Stimulated activated naive B cell treated with anti-CD40 and anti-IgM and Interleukin-4, amounts not matched to agents 10 μg/mL and 1 μg/mL and 100 μg/mL, for 72 hours (primary cell): ENCODE measurements around the gene CDH5.

Experiments
- ATAC-seq, 2 donors: fragments of 150-1000 bp; cut with Tn5 transposase; replicated peaks; 2 replicates each; pipeline ENCODE4 v1.10.0; 2021; ENCODE audit warnings: moderate library complexity in 1 of 2
- DNase-seq: peaks from one replicate; pipeline ENCODE4 v3.0.0; 2021
- H3K27ac Mint-ChIP-seq: one replicate; pipeline ENCODE4 v1.8.0; 2022; ENCODE audit warnings: mild to moderate bottlenecking, mixed read lengths
- H3K27me3 Mint-ChIP-seq, 2 donors: one replicate each; pipeline ENCODE4 v1.8.0; 2022; ENCODE audit warnings: mixed read lengths in 2 of 2
- H3K36me3 Mint-ChIP-seq, 2 donors: one replicate each; pipeline ENCODE4 v1.8.0; 2022; ENCODE audit warnings: mixed read lengths in 2 of 2, mild to moderate bottlenecking in 1 of 2
- H3K4me1 Mint-ChIP-seq, 2 donors: one replicate each; pipeline ENCODE4 v1.8.0; 2022; ENCODE audit warnings: mixed read lengths in 2 of 2, mild to moderate bottlenecking in 1 of 2
- H3K4me3 Mint-ChIP-seq, 2 donors: one replicate each; pipeline ENCODE4 v1.8.0; 2022; ENCODE audit warnings: mild to moderate bottlenecking in 2 of 2, mixed read lengths in 2 of 2, moderate library complexity in 1 of 2
- H3K9me3 Mint-ChIP-seq, 2 donors: one replicate each; pipeline ENCODE4 v1.8.0; 2022; ENCODE audit warnings: mixed read lengths in 2 of 2, mild to moderate bottlenecking in 1 of 2

Gene CDH5

DNA sequence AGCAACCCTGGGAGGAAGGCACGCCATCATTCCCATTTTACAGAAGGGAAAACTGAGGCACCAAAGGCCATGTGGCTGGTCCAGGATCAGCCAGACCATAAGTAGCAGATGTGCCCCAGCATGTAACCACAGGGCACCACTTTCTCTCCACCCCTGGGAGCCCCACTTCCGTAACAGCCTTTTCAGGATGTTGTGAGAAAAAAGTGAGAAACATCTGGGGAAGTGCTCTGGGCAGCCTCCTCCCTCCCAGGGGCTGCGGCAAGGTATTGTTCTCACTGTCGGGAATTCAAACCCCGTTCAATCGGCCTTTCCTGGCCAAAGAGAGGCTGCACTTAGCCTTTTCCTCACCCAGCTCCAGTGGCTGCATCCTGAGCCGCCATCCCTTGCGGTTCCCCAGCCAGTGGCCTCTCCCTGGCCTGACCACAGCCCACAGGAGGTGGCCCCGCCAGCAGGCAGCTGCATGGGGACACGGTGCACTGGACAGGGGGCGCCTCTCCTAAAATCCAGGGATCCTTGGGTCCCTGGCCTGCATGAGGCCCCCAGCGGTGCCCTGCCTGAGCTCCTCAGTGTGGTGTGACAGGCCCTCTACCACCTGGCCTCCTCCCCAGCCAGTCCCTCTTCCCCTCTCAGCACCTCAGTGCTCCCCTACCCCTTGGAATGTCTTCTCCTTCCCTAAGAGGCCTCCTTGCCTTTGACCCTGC lies 5.7 kb upstream of the CDH5 start:
- ATAC-seq (no peak), DNase-seq (no peak)
- Mint-ChIP-seq H3K36me3 (no peaks in the 10 kb centered on the region), H3K27ac (no peak overlapping the region), H3K4me3 (no peak overlapping the region), H3K27me3 (peaks cover 56 to 73% of the 10 kb centered on the region in 2 donors), H3K4me1 (peaks cover 0 to 5% of the 10 kb centered on the region in 2 donors), H3K9me3 (no peaks in the 10 kb centered on the region)

DNA sequence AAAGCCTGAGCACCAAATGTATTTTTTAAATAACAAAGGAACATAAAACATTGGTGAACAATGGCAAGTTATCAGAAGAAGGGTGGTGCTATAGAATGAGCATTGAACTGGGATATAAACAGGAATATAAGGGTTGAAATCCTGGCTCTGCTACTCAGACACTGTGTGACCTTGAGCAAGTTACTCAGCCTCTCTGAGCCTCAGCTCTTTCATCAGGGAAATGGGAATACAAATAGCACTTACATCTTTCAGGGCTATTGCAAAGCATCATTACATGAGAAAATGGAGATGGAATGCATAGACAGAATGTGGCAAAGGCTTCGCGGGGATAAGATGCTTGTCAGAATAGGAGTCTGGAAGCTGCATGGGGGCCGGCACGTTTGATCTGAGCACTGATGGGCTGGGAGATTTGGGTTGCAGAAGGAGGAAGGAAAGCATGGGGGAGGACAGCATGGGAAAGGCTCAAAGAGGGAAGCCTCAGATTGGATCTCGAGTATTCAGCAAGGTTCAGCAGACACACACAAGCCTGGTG lies 4.8 kb upstream of the CDH5 start:
- H3K9me3 Mint-ChIP-seq: no peaks in the 10 kb centered on the region
- peaks cover 59 to 73% of the 10 kb centered on the region in 2 donors for H3K27me3 Mint-ChIP-seq
- H3K4me1 Mint-ChIP-seq: peaks cover 0 to 5% of the 10 kb centered on the region in 2 donors
- H3K36me3 Mint-ChIP-seq: no peaks in the 10 kb centered on the region
- no peak overlapping the region for H3K27ac Mint-ChIP-seq
- ATAC-seq (no peak), DNase-seq (no peak)
- no peak overlapping the region for H3K4me3 Mint-ChIP-seq

DNA sequence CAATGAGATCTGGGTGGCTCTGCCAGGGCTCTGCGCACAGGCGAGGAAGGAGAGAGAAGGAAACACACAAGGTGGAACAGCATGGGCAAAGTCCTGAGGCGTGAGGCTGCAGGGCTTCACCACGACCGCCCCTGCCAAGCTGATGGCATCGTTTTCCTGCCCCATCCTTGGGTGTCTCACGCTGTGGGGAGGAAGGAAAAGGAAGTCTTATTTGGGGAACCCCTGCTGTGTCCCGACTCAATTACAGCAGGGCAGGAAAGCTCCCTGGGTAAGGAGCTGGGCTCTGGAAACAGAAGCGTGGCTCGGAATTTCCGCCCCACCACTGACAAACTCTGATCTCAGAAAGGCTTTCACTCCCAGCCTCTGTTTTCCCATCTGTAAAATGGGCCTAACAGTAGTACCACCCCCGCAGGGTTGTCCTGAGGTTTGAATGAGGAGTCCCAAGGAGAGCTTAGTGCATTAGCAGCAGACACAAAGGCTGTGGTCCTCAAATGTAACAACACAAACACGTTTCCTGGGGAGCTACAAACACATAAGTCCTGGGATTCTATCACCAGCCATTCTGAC lies 3.2 kb upstream of the CDH5 start:
- ATAC-seq (no peak), DNase-seq (no peak)
- Mint-ChIP-seq H3K27ac (no peak overlapping the region), H3K9me3 (no peaks in the 10 kb centered on the region), H3K36me3 (no peaks in the 10 kb centered on the region), H3K4me1 (peaks cover 0 to 2% of the 10 kb centered on the region in 2 donors), H3K4me3 (no peak overlapping the region), H3K27me3 (peaks cover 51 to 64% of the 10 kb centered on the region in 2 donors)

DNA sequence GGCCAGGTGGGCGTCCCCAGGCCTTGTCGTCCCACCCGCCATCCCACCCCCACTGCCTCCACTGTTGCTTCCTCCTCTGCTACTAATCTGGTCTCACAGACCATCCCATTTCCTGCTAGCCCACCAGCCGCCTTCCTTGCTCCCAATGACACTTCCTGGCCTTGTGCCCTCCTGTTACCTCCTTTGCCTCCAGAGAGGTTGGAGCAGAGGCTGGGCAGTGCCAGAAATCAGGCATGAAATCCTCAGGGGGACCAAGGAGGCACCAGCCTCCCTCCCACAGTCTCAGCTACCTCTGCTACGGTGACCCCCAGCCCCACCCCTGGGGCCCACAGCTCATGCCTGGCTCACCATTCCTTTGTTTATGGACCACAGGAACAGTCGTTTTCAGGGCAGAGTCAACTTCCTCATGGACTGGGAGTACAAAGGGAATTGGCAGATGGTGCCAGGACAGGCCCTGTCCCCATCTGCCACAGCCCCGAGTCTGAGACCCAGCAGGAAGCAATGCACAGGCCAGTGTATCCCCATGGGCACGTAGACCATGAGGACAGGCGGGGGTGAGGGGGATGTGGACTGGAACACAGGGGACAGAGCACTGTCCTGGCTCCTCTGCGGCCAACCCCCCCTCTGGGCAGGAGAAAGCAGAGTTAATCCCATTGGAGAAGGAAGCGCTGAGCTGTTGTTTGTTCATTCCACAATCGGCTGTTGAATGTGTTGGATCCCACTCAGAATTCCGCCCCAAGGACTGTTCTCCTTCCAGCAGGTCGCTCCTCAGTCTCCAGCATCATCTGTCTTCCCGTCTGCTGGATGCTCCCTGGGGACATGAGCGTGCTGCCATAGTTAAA lies 2.2 kb upstream of the CDH5 start:
- DNase-seq (no peak), ATAC-seq (no peak)
- Mint-ChIP-seq H3K27ac (no peak overlapping the region), H3K9me3 (no peaks in the 10 kb centered on the region), H3K4me3 (no peak overlapping the region), H3K36me3 (no peaks in the 10 kb centered on the region), H3K4me1 (peaks cover 4 to 5% of the 10 kb centered on the region in 2 donors), H3K27me3 (peaks cover 51 to 63% of the 10 kb centered on the region in 2 donors)

DNA sequence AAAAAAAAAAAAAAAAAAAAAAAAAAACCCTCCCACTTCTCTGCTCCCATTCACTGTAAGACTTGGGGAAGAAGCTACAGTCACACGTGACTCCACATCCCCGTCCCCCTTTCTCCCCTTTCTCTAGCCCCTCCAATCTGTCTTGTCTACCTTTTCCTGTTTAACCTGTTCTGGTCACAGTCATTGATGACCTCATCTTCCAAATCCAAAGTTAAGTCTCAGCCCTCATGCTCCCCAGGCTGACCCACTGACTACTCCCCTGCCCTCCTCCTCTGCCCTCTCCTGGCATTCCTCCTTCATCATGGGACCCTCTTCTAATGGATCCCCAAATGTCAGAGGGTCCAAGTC lies 1.6 kb upstream of the CDH5 start:
- H3K4me1 Mint-ChIP-seq: peaks cover 4 to 5% of the 10 kb centered on the region in 2 donors
- no peak for DNase-seq
- no peak overlapping the region for H3K27ac Mint-ChIP-seq
- H3K4me3 Mint-ChIP-seq: no peak overlapping the region
- H3K27me3 Mint-ChIP-seq: peaks cover 47 to 57% of the 10 kb centered on the region in 2 donors
- ATAC-seq: no peak
- no peaks in the 10 kb centered on the region for H3K36me3 Mint-ChIP-seq
- H3K9me3 Mint-ChIP-seq: no peaks in the 10 kb centered on the region

DNA sequence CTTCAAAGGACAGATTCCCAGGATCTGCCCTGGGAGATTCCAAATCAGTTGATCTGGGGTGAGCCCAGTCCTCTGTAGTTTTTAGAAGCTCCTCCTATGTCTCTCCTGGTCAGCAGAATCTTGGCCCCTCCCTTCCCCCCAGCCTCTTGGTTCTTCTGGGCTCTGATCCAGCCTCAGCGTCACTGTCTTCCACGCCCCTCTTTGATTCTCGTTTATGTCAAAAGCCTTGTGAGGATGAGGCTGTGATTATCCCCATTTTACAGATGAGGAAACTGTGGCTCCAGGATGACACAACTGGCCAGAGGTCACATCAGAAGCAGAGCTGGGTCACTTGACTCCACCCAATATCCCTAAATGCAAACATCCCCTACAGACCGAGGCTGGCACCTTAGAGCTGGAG lies 840 bp upstream of the CDH5 start:
- Mint-ChIP-seq H3K27me3 (peaks cover 47 to 54% of the 10 kb centered on the region in 2 donors), H3K4me1 (peaks cover 4 to 5% of the 10 kb centered on the region in 2 donors), H3K9me3 (no peaks in the 10 kb centered on the region), H3K36me3 (no peaks in the 10 kb centered on the region), H3K4me3 (no peak overlapping the region), H3K27ac (no peak overlapping the region)
- DNase-seq (no peak), ATAC-seq (no peak)

DNA sequence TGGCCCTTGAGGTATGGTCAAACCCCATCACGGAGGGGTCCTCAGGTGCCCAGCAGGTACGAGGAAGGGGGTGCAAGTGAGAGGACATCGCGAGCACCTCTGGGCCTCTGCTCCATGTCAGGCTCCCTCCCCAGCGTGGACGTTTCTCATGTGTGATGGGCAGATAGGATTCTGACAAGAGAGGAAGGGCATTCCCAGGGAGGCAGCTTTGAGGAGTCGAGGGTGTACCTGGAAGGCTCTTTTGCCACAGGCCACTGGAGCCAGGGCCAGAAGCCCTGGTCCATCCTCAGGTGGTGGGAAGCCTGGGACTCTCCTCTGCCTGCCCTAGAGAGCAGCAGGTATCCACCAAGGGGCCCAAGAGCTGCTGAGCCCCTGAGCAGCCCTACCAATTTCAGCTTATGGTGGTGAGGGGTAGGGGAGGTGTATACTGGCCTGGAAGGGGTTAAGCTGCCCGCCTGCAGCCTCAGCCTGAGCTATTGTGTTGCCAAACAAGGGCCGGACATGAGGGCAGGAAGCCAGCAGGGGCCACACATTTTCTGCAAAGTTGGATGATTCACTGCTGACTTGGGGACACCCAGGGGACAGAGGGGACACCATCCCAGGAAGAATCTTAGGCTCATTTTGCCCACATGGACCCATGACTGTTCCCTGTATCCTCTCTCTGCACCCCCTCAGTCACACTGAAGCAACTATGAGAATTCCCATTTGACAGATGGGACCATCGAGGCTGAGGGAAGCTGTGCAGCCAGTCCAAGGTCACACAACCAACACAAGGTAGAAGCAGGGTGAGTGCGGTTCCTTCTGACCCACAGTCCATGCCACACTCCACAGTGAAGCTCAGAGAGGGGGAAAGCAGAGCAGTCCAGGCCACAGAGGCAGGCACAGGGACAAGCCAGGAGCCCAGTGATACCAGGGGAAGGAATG lies 1.7 kb downstream of the CDH5 start:
- Mint-ChIP-seq H3K27me3 (peaks cover 28% of the 10 kb centered on the region in 2 donors), H3K4me1 (peaks cover 2 to 5% of the 10 kb centered on the region in 2 donors), H3K36me3 (no peaks in the 10 kb centered on the region), H3K27ac (no peak overlapping the region), H3K4me3 (no peak overlapping the region), H3K9me3 (no peaks in the 10 kb centered on the region)
- ATAC-seq (no peak), DNase-seq (no peak)

DNA sequence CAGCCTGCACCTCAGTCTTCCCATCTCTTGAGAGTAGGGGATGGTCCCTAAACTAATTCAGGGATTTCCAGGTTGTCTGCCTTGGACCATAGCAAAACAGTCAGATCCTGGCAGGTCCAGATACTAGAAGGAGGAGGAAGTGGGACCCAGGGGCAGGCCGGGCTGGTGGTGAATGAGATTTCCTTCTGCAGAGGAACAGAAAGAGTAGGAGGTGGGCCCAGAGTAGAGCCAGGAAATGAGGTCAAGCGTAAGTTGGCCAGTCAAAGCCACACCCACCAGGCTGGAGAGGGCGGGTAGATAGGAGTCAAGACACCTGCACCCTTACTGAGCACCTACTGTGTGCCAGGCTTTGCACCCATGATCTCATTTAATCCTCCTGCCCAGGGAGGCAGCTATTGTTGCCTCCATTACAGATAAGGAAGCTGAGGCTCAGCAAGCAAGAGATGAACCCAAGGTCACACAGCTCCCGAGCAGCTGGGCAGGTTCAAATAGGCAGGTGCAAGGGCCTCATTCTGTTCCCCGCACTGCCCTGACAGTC lies 2.6 kb downstream of the CDH5 start:
- peaks cover 22 to 25% of the 10 kb centered on the region in 2 donors for H3K27me3 Mint-ChIP-seq
- H3K4me3 Mint-ChIP-seq: no peak overlapping the region
- no peak overlapping the region for H3K27ac Mint-ChIP-seq
- H3K9me3 Mint-ChIP-seq: no peaks in the 10 kb centered on the region
- no peak for DNase-seq
- H3K36me3 Mint-ChIP-seq: no peaks in the 10 kb centered on the region
- ATAC-seq: peak; percentile 68 to 71
- H3K4me1 Mint-ChIP-seq: peaks cover 2 to 5% of the 10 kb centered on the region in 2 donors

DNA sequence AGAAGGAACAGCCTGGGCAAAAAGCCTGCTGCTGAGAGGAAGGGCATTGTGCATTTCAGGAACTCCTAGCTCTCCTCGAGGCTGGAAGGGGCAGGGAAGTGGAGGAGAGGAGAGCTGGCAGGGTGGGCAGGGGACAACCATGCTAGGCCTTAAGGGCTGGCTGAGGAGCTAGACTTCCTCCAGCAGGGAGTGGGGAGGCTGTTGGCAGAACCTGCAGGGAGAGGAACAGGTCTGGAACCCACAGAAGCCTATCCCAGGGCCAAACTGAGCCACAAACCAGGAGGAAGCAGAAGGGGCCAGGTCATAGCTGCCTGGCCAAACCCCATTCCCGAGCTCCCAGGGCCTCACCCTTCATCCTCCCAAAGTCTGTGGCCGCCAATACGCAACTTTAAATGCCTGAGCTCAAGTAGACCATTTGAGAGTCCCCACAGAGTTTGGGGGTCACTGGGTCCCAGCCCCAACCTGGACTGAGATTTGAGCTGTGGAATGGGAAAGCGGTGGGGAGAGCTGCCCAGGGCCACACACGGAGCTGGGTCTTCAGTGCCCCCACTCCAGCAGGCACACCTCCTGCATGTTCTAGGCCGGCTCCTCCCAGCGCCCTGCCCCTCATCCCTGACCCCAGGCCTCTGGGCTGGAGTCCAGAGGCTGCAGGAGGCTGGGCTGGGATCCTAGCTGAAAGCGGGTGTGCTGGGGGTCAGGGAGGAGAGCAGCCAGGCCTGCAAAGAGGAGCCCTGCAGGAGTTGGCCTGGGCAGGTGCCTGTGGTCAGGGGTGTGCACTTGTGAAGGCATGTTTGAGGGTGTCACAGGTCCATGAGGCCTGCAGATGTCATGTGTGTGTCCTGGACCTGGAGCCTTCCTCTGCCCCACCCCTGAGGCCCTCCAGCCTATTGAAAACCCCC lies 4.5 kb downstream of the CDH5 start:
- Mint-ChIP-seq H3K27ac (no peak overlapping the region), H3K9me3 (no peaks in the 10 kb centered on the region), H3K4me3 (no peak overlapping the region), H3K4me1 (peaks cover 2 to 5% of the 10 kb centered on the region in 2 donors), H3K36me3 (no peaks in the 10 kb centered on the region), H3K27me3 (peaks cover 4 to 6% of the 10 kb centered on the region in 2 donors)
- DNase-seq: no peak
- no peak for ATAC-seq

DNA sequence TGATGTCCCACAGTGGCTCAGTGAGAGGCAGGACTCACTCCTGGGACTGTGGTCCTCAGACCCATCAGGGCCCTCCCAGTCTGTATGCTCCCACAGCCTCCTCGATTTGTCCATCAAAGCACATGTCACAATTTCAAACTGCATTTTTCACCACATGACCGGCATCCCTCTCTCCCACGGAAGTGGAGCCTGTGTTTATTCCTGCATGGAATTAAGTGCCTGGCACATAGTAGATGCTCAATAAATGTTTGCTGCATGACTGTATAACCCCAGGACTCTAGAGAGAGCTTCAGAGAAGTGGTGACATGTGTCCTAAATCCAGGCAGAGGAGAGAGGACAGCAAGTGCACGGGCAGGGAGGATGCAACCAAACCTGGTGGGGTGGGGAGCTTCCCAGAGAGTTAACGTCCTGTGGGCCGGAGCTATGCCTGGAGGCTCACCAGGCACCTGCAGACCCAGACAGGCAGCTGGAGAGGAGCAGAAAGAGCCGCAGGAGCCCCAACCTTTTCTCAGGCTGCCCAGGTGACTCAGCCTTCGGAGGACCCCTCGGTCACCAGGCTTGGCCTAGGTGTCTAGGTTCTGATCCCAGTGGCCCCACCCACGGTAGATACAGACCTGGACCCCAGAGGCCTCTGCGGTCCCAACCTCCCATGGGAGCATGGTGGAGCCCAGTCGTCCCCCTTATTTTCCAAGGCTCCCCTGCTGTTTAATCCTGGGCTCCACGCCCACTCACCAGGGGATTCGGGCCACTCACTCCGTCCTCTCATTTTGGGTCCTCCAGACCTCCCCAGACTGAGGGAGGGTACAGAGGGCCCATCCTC lies 5.8 kb downstream of the CDH5 start:
- Mint-ChIP-seq H3K4me1 (peaks cover 2 to 5% of the 10 kb centered on the region in 2 donors), H3K36me3 (no peaks in the 10 kb centered on the region), H3K27me3 (peaks cover 4 to 14% of the 10 kb centered on the region in 2 donors), H3K27ac (no peak overlapping the region), H3K4me3 (no peak overlapping the region), H3K9me3 (no peaks in the 10 kb centered on the region)
- ATAC-seq (no peak), DNase-seq (no peak)

DNA sequence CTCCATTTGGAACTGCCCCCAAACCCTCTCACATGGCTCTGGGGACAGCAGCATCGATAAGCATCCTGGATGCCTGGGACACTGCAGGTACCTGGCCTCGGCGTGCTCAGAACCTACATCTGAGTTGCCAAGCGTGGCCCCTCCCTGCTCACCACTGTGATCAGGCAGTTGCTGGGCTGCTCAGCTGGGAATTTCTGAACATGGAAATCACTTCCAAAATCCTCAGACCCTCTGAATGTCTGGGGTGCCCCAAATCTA lies 6.3 kb downstream of the CDH5 start:
- Mint-ChIP-seq H3K4me3 (no peak overlapping the region), H3K27ac (no peak overlapping the region), H3K4me1 (peaks cover 2 to 5% of the 10 kb centered on the region in 2 donors), H3K9me3 (no peaks in the 10 kb centered on the region), H3K27me3 (peaks cover 4 to 15% of the 10 kb centered on the region in 2 donors), H3K36me3 (no peaks in the 10 kb centered on the region)
- ATAC-seq (no peak), DNase-seq (no peak)

DNA sequence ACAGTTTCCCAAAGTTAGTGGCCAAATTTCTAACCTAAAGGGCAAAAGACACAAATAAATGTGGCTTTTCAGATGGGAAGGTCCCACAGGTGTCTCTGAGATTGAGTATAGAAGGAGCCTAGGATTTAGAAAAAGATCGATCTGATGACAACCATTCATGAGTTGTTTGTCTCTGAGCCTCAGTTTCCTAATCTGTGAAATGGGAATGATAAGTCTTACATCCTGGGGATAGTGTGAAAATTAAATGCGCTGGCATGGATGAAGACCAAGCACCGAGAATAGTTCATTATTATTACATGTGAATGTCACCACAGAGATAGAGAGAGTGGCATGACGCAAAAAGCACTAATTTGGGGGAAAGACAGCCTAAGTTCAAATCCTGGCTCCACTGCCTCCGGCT lies 7.2 kb downstream of the CDH5 start:
- DNase-seq: no peak
- H3K27ac Mint-ChIP-seq: no peak overlapping the region
- H3K9me3 Mint-ChIP-seq: no peaks in the 10 kb centered on the region
- no peaks in the 10 kb centered on the region for H3K36me3 Mint-ChIP-seq
- peaks cover 4 to 15% of the 10 kb centered on the region in 2 donors for H3K27me3 Mint-ChIP-seq
- no peak for ATAC-seq
- H3K4me1 Mint-ChIP-seq: peaks cover 2 to 5% of the 10 kb centered on the region in 2 donors
- no peak overlapping the region for H3K4me3 Mint-ChIP-seq
